ENCODE measurements around the gene RARG. TPM values are rescaled to one million over a fixed set of nuclear protein-coding genes. Genes with fewer than 3 reads are reported as not detected.

Gene RARG
- total RNA-seq, result 10 to 100 TPM in 2 of 4 donors, 1 to 10 TPM in 2; 2.6 to 65.6 (median 28.9) TPM

DNA sequence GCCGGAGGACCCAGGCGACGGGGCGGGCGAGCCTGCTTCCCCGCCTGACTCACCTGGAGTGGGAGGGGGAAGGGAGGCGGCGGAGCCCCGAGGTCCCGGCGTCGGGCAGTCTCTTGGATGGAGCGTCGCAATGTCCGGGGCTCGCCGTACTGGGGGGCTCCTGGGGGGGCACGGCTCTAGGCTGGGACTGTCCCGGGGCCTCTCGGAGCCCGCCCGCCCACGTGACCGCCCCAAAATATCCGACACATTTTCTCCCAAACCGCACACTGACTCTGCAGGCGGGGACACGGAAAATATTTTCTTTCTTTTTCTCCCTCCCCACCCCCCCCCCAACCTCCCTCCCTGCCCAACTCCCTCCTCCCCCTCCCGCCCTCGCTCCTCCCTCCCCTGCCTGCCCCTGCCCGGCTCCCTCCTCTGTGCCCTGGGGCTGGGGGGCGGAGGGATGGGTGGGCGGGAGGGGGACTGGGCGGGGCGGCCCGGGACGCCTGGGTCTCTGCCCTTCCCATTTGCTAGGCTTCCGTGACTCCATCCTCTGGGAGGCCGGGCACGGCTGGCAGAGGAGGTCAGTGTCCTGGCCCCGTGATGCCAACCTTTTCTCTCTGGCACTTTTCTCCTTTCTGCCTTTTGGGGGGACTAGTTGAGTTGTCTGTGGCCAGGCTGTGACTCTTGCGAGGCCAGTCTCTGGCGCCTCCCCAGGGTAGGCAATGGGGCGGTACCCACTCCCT lies at the start of gene RARG:
TSS of gene RARG (minus strand) at position 289 of the 725 bp plus-strand sequence. CDS start 4,664 bp downstream, outside the sequence.
- Histone ChIP-seq H3K9me3 (no peaks in the 10 kb centered on the region), H3K36me3 (no peaks in the 10 kb centered on the region), H3K4me1 (peaks cover 0 to 14% of the 10 kb centered on the region in 2 donors), H3K4me3 (peak within 1 kb of the TSS; percentile 56 to 58), H3K27me3 (no peaks in the 10 kb centered on the region), H3K27ac (peak within 1 kb of the TSS; percentile 89 to 90)
- peak; percentile 66 to 70 for DNase-seq
- intact Hi-C loops (cut with DNase I; ENCODE audit: low total_unique reads), result no loop called here
- TF ChIP-seq, protein P1, sequence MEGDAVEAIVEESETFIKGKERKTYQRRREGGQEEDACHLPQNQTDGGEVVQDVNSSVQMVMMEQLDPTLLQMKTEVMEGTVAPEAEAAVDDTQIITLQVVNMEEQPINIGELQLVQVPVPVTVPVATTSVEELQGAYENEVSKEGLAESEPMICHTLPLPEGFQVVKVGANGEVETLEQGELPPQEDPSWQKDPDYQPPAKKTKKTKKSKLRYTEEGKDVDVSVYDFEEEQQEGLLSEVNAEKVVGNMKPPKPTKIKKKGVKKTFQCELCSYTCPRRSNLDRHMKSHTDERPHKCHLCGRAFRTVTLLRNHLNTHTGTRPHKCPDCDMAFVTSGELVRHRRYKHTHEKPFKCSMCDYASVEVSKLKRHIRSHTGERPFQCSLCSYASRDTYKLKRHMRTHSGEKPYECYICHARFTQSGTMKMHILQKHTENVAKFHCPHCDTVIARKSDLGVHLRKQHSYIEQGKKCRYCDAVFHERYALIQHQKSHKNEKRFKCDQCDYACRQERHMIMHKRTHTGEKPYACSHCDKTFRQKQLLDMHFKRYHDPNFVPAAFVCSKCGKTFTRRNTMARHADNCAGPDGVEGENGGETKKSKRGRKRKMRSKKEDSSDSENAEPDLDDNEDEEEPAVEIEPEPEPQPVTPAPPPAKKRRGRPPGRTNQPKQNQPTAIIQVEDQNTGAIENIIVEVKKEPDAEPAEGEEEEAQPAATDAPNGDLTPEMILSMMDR (IDR thresholded peaks at IDR 0.05), result no peak
- TF ChIP-seq POLR2A (IDR thresholded peaks at IDR 0.05), result peak in 1 of 2 donors; percentile 11

DNA sequence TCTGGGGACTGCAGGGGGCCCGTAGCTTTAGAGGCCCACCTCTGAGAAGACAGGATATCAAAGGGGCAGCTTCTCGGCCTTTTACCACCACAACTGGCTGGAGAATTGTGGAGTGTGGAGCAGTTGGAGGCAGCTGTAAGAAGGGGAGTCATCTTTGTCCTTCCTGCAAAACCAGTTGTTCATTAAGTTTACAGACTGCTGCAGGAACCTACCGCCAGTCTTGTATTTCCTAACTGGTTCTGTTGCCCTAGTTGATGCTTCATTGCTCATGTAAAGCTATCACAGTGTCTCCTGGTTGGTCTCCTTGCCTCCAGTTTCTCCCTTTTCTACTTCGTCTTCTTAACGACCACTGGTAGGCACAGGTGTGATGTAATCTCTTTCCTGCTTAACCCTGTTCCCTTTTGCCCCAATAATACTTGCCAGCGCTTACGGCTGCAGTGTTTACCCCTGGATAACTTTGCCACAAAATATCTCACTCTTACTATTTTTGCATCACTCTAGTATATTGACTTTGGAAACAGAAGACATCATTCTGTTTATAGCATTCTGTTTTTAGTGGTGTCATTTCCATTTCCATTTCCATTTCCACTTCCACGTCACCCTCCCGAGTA lies 48.0 kb upstream of the RARG start:
- intact Hi-C loops (cut with DNase I; ENCODE audit: low total_unique reads), result loop anchor here (10.0 kb wide), 1 partner anchor 65 kb away; no protein-coding TSS in a partner anchor
- no peaks in the 10 kb centered on the region for H3K4me1 ChIP-seq
- no peak for DNase-seq
- no peaks in the 10 kb centered on the region for H3K27me3 ChIP-seq
- no peak for TF ChIP-seq POLR2A (IDR thresholded peaks at IDR 0.05)
- TF ChIP-seq, protein P1 (IDR thresholded peaks at IDR 0.05), result no peak
- H3K27ac ChIP-seq, result no peak overlapping the region
- no peak overlapping the region for H3K4me3 ChIP-seq
- no peaks in the 10 kb centered on the region for H3K36me3 ChIP-seq
- H3K9me3 ChIP-seq, result no peaks in the 10 kb centered on the region

DNA sequence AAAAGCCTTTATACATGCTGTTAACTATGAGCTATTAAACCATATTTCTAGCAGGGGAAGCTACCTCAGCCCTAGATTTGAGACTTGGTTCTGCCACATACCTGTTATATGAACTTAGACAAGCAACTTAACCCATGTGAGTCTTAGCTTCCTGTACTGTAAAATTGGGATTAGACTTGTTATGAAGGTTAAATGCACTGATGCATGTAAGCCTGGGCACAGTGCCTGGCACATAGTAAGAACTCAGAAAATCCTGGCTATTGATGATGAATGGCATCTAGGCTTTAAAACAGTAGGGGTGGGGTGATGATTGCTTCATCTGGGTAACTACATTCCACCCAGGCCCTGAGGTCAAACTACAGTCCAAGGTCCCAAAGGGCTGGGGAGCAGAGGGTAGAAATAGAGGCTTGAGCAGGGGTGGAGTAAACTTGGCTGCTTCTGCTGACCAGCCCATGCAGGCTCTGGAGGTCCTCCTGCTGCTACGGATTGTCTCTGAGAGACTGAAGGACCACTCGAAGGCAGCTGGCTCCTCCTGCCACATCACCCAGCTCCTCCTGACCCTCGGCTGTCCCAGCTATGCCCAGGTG lies 47.4 kb upstream of the RARG start:
- H3K4me1 ChIP-seq, result no peaks in the 10 kb centered on the region
- no peaks in the 10 kb centered on the region for H3K36me3 ChIP-seq
- TF ChIP-seq, protein P1 (IDR thresholded peaks at IDR 0.05), result no peak
- no peak for TF ChIP-seq POLR2A (IDR thresholded peaks at IDR 0.05)
- no peak overlapping the region for H3K4me3 ChIP-seq
- no peak for DNase-seq
- H3K27me3 ChIP-seq, result no peaks in the 10 kb centered on the region
- H3K9me3 ChIP-seq, result no peaks in the 10 kb centered on the region
- no peak overlapping the region for H3K27ac ChIP-seq
- intact Hi-C loops (cut with DNase I; ENCODE audit: low total_unique reads), result no loop called here

DNA sequence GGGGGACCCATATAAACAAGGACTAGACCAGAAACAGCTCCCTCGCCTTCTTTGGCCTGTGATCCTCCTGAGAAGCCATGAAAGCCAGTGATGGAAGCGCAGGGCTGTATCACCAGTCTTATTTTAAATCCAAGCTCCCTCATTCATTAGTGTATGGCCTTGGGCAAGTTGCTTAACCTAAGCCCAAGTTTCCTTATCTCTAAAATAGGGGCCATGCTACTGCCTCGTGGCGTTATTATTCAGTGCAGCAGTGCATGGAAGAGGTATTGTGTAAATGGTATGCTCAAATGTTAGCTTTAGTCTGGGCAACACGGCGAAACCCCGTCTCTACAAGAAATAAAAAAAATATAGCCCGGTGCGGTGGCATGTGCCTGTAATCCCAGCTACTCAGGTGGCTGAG lies 46.0 kb upstream of the RARG start:
- Histone ChIP-seq H3K27ac (no peak overlapping the region), H3K4me3 (no peak overlapping the region), H3K27me3 (no peaks in the 10 kb centered on the region), H3K9me3 (no peaks in the 10 kb centered on the region), H3K36me3 (no peaks in the 10 kb centered on the region), H3K4me1 (no peaks in the 10 kb centered on the region)
- DNase-seq, result no peak
- intact Hi-C loops (cut with DNase I; ENCODE audit: low total_unique reads), result no loop called here
- TF ChIP-seq, protein P1 (IDR thresholded peaks at IDR 0.05), result no peak
- no peak for TF ChIP-seq POLR2A (IDR thresholded peaks at IDR 0.05)

DNA sequence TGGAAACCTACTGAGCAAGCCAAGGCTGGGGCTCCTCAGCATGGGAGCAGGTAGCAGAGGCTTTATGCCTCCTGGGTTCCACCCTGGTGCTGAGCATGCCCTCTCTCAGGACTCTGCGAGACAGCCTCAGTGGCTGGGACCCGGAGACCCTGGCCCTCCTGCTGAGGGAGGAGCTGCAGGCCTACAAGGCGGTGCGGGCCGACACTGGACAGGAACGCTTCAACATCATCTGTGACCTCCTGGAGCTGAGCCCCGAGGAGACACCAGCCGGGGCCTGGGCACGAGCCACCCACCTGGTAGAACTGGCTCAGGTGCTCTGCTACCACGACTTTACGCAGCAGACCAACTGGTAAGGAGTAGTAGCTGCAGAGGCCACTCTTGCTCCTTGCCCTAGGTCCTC lies 44.5 kb upstream of the RARG start:
- Histone ChIP-seq H3K36me3 (no peaks in the 10 kb centered on the region), H3K4me1 (no peaks in the 10 kb centered on the region), H3K27ac (no peak overlapping the region), H3K4me3 (no peak overlapping the region), H3K9me3 (no peaks in the 10 kb centered on the region), H3K27me3 (no peaks in the 10 kb centered on the region)
- DNase-seq, result no peak
- intact Hi-C loops (cut with DNase I; ENCODE audit: low total_unique reads), result no loop called here
- TF ChIP-seq, protein P1 (IDR thresholded peaks at IDR 0.05), result no peak
- no peak for TF ChIP-seq POLR2A (IDR thresholded peaks at IDR 0.05)
